Left ventricle myocardium inferior (tissue), 1 donor: Measurements from ENCODE around the gene ADAMTSL3. TPM values are rescaled to one million over a fixed set of nuclear protein-coding genes. Genes with fewer than 3 reads are reported as not detected.

Experiments
- DNase-seq: peaks from one replicate; pipeline ENCODE4 v3.0.0-alpha.2; 2020
- H3K27ac ChIP-seq: fragments of 200-600 bp; replicated peaks from 2 replicates; pipeline ENCODE4 v1.8.0; 2021
- H3K27me3 ChIP-seq: fragments of 200-600 bp; 2 replicates; pipeline ENCODE4 v1.8.0; 2021; ENCODE audit warnings: low read depth
- H3K36me3 ChIP-seq: fragments of 200-600 bp; 2 replicates; pipeline ENCODE4 v1.8.0; 2021
- H3K4me1 ChIP-seq: fragments of 200-600 bp; 2 replicates; pipeline ENCODE4 v1.8.0; 2021
- H3K4me3 ChIP-seq: fragments of 200-600 bp; 2 replicates; pipeline ENCODE4 v1.8.0; 2021; ENCODE audit warnings: mild to moderate bottlenecking, moderate library complexity
- H3K9me3 ChIP-seq: fragments of 200-600 bp; replicated peaks from 2 replicates; pipeline ENCODE4 v1.8.0; 2021
- intact Hi-C: fragments of 100-400 bp; cut with micrococcal nuclease; formaldehyde crosslinking; loops from one replicate; pipeline ENCODE4 v1.11.0; 2022
- total RNA-seq: library from RNA; stranded (reverse); fragmentation: NEBNext Ultra II Directional; extraction: Animal tissue kit (Norgen Biotek cat#: 25700); gene quantifications from one replicate; pipeline ENCODE4 v1.2.1, GENCODE V29; 2021
- TF ChIP-seq, protein P1 (sequence below): fragments of 200-600 bp; IDR thresholded peaks from 2 replicates; pipeline ENCODE4 v1.8.0; 2021; ENCODE audit warnings: antibody characterized with exemption, mild to moderate bottlenecking, borderline replicate concordance
- donor health status: DM: no; HTN: yes; CAD: no; lungs with severe emphysema.

Gene ADAMTSL3
- total RNA-seq, 1 donor from 2014 or later: 11.9 TPM

DNA sequence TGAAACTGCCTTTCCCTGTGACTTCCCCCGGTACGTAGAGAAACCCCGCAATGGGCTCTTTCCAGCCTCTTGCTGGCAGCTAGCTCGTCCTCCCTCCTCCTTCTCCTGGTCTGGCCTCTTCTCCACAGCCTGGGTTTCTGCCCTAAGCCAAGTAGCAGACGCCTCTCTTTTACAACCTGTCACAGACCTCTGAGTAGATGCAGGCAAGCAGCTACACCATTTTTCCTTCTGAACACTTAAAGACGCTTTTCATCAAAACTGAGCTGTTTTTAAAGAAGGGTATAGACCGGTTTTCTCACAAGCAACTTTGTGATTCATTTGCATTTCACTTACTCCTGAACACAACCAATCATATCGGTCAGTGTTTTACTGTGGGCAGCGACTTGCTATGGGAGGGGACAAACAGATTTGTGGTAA, 32.0 kb downstream of the ADAMTSL3 start:
- intact Hi-C loops: no loop called here
- H3K4me3 ChIP-seq: no peak overlapping the region
- no peaks in the 10 kb centered on the region for H3K27me3 ChIP-seq
- no peaks in the 10 kb centered on the region for H3K9me3 ChIP-seq
- H3K27ac ChIP-seq: no peak overlapping the region
- no peak for DNase-seq
- TF ChIP-seq, protein P1, sequence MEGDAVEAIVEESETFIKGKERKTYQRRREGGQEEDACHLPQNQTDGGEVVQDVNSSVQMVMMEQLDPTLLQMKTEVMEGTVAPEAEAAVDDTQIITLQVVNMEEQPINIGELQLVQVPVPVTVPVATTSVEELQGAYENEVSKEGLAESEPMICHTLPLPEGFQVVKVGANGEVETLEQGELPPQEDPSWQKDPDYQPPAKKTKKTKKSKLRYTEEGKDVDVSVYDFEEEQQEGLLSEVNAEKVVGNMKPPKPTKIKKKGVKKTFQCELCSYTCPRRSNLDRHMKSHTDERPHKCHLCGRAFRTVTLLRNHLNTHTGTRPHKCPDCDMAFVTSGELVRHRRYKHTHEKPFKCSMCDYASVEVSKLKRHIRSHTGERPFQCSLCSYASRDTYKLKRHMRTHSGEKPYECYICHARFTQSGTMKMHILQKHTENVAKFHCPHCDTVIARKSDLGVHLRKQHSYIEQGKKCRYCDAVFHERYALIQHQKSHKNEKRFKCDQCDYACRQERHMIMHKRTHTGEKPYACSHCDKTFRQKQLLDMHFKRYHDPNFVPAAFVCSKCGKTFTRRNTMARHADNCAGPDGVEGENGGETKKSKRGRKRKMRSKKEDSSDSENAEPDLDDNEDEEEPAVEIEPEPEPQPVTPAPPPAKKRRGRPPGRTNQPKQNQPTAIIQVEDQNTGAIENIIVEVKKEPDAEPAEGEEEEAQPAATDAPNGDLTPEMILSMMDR: no peak
- H3K36me3 ChIP-seq: no peaks in the 10 kb centered on the region
- H3K4me1 ChIP-seq: no peaks in the 10 kb centered on the region

- Histone ChIP-seq H3K27ac (no peak overlapping the region), H3K4me3 (no peak overlapping the region), H3K9me3 (no peaks in the 10 kb centered on the region), H3K36me3 (no peaks in the 10 kb centered on the region), H3K27me3 (no peaks in the 10 kb centered on the region), H3K4me1 (peaks cover 1% of the 10 kb centered on the region)
- DNase-seq: no peak
- TF ChIP-seq, protein P1: no peak
- intact Hi-C loops: no loop called here
These were observed 34.3 kb downstream of the ADAMTSL3 start for GRCh38 chr15:83688201-83688600.

DNA sequence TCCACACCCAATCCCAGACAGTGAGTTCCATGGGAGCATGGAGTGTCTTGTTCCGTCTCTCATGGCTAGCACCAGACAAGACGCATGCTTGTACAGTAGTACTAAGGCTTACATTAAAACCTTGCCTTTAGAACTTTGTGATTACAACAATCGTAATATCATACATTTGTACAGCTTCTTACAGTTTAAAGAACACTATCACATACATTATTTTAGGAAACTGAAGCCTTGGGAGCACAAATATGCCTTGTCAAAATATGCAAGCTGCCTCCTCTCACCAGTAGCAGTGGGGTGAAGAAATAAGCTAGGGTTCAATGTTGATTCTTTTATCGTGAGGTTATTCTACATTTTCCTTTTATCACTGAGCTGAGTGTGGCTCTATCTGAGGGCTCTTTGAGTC, 36.8 kb downstream of the ADAMTSL3 start:
- H3K27me3 ChIP-seq: no peaks in the 10 kb centered on the region
- TF ChIP-seq, protein P1: no peak
- DNase-seq: no peak
- no peak overlapping the region for H3K4me3 ChIP-seq
- no peaks in the 10 kb centered on the region for H3K9me3 ChIP-seq
- no peaks in the 10 kb centered on the region for H3K36me3 ChIP-seq
- H3K4me1 ChIP-seq: peaks cover 24% of the 10 kb centered on the region
- no peak overlapping the region for H3K27ac ChIP-seq
- intact Hi-C loops: no loop called here

DNA sequence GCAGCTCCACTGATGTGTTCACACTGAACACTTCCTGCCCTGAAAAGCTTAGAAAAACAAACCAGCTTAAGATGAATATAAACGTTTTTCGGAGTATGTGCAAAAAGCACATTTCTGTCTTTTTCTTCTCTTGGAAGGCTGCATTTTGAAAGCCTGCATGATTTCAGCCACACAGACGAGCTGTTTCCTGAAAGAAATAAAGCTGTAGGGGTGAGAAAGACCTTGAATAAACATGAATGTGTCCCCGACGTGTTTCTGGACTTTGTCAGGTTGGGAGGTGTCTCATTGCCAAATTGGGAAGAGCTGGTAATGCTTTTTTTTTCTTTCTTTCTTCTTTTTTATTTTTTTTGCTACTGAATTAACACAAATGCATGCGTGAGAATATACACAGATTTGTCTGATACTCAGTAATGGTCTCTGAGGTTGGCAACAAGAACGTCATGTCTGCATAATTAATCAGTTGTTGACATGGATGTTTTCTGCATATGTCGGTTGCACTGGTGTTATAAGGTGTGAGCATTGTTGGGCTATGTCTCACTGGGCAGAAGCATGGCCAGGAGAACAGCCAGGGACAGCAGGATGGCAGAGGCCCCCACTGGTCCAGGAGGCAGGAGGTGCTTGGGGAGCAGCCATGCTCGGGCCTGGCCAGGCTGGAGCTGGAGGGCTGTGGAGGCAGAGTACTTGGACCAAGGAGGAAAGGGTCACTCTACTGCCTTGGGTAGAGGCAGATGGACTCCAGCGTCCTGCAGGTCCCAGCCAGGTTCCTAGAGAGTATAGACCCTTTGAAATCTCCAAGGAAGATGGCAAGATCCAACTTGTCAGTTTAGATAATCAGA, 39.0 kb downstream of the ADAMTSL3 start:
- Histone ChIP-seq H3K4me3 (peak overlapping the region; percentile 21), H3K27ac (peak overlapping the region; percentile 10), H3K27me3 (no peaks in the 10 kb centered on the region), H3K36me3 (no peaks in the 10 kb centered on the region), H3K9me3 (no peaks in the 10 kb centered on the region), H3K4me1 (peaks cover 41% of the 10 kb centered on the region)
- TF ChIP-seq, protein P1: no peak
- intact Hi-C loops: no loop called here
- DNase-seq: no peak

GRCh38 chr15:83694015-83694414, 40.1 kb downstream of the ADAMTSL3 start:
- Histone ChIP-seq H3K9me3 (no peaks in the 10 kb centered on the region), H3K36me3 (no peaks in the 10 kb centered on the region), H3K4me1 (peaks cover 51% of the 10 kb centered on the region), H3K4me3 (no peak overlapping the region), H3K27me3 (no peaks in the 10 kb centered on the region), H3K27ac (peak overlapping the region; percentile 10)
- no peak for DNase-seq
- intact Hi-C loops: no loop called here
- TF ChIP-seq, protein P1: no peak
